GM19463 (cell line): ENCODE results near the gene EBF4.

Experiments used
- ATAC-seq: cut with Tn5 transposase; IDR thresholded peaks from one replicate; pipeline ENCODE4 v1.9.1; 2021; ENCODE audit warnings: mild to moderate bottlenecking, moderate library complexity; ENCODE audit not compliant: unreplicated experiment

The EBF4 gene, protein sequence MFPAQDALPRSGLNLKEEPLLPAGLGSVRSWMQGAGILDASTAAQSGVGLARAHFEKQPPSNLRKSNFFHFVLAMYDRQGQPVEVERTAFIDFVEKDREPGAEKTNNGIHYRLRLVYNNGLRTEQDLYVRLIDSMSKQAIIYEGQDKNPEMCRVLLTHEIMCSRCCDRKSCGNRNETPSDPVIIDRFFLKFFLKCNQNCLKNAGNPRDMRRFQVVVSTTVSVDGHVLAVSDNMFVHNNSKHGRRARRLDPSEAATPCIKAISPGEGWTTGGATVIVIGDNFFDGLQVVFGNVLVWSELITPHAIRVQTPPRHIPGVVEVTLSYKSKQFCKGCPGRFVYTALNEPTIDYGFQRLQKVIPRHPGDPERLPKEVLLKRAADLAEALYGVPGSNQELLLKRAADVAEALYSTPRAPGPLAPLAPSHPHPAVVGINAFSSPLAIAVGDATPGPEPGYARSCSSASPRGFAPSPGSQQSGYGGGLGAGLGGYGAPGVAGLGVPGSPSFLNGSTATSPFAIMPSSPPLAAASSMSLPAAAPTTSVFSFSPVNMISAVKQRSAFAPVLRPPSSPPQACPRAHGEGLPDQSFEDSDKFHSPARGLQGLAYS

DNA sequence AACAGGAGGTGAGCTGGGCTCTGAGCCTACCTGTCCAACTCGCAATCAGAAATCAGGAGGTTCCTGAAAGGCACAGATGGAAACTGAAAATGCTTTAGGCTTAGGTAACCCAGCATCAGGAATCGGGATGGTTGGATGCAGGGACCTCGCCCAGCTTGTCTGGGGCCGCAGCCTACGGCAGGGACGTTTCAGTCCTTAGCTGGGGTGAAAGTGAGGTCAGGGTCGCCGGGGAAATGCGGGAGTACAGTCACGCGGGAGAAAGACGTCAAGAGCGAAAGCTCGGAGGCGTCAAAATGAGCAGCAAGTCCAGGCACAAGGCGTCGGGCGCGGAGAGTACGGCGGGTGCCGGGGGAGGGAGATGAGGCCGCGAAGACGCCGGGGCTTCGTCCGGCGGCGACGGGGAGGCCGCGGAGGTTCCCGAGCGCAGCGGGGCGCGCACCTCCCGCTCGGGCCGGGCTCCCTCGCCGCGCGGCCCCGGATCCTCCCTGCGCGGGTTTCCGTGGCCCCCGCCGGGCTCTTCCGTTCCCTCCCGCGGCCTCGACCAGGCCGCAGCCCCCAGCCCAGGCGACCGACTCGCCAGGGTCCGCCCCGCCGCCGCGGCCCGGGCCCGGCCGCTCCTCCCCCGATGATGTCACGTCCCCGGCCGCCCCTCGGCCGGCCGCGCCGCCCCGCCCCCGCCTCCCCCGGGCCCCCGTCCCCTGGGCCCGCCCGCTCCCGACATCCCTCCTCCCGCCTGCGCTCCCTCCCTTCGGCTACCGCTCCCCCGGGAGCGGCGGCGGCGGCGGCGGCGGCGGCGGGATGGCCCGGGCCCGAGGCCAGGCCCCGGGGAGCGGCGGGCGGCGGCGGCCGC lies at the start of gene EBF4:
Gene EBF4, plus strand, starts transcription at position 745 of the 850 bp plus-strand sequence. CDS start 866 bp downstream, outside the sequence.
- no peak for ATAC-seq

DNA sequence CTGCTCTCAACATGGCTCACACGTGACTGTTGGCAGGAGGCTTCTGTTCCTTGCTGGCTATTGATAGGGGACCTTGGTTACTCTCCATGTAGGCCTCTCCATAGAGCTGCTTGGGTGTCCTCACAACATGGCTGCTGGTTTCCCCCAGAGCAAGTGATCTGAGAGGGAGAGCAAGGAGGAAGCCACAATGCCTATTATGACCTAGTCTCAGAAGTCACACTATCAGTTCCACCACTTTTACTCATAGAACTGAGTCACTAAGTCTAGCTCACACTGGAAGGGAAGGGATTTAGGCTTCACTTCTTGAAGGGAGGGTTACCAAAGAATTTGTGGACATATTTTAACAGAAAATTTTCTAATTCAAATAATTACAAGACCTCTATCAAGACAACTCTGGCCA lies 48.9 kb upstream of the EBF4 start:
- ATAC-seq, result no peak

DNA sequence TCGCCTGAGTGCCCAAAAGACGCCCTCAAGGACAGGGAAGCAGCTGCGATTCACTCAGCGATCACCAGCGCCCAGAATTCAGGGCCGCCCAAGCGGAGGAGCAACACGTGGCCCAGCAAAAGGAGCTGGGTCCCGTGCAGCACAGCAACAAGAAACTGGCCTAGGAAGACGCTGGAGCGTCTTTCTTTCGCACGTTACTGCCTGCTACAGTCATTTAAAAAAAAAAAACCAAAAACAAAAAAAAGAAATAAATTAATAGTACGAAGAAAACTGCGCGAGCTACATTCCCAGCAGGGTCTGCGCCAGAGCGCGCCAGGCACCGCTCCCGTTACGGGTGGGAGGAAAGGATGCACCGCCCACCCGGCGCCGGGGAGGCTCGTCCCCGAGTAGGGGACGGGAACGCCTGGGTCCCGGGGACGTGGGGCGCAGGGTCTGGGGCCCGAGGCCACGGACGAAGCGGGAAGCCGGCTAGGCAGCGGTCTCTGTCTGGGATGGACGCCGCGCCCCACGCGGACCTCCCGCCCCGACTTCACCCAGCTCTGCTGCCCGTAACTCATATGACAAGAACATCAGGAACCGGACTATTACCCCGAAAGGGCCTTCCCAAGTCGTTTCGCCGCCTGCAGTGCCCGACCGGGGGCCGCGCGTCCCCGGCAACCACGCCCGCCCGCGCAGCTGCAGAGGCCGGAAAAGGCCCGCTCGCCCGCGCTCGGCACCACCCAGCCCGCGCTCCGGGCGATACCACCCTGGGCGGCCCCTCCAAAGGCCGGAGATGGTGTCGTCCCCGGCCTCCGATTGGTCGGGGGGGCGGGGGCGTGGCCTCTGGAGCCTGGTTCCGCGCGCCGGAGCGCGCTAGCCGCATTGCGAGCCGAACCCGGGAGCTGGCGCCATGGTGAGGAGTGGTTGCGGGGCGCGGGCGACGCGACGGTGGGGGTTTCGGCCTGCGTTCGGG lies 40.5 kb upstream of the EBF4 start, which contains the start of gene NOP56:
Gene NOP56, plus strand, starts transcription at position 861 of the 952 bp plus-strand sequence. Its CDS starts 29 bp downstream, at position 890.
- ATAC-seq, result peak; percentile 83

DNA sequence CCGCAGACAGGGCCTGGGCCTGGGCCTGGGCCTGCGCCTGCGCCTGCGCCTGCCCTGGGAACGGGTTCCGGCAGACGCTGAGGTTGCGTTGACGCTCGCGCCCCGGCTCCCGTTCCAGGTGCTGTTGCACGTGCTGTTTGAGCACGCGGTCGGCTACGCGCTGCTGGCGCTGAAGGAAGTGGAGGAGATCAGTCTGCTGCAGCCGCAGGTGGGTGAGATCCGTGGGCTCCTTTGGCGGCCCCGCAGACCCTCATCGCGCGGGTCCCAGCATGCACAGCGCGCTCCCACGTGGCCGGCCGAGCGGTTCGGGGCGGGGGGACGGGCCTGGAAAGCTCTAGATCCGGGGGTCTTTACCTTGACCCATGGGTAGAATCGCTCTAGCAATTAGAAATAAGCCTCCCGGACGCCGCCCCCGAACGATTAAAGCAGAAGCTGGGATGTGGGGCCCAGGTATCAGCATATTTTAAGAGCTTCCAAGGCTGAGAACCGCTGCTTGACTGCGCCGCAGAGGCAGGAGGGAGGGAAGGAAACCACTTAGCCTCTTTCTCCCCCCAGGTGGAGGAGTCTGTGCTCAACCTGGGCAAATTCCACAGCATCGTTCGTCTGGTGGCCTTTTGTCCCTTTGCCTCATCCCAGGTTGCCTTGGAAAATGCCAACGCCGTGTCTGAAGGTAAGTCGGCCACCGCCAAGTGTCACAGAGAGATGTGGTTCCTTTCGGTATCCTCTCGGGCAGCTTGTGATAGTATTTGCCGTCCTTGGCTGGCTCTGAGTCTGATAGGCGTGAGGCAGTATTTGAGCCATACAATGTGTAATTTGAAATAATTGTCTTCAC lies 39.6 kb upstream of the EBF4 start:
- peak; percentile 43 for ATAC-seq

DNA sequence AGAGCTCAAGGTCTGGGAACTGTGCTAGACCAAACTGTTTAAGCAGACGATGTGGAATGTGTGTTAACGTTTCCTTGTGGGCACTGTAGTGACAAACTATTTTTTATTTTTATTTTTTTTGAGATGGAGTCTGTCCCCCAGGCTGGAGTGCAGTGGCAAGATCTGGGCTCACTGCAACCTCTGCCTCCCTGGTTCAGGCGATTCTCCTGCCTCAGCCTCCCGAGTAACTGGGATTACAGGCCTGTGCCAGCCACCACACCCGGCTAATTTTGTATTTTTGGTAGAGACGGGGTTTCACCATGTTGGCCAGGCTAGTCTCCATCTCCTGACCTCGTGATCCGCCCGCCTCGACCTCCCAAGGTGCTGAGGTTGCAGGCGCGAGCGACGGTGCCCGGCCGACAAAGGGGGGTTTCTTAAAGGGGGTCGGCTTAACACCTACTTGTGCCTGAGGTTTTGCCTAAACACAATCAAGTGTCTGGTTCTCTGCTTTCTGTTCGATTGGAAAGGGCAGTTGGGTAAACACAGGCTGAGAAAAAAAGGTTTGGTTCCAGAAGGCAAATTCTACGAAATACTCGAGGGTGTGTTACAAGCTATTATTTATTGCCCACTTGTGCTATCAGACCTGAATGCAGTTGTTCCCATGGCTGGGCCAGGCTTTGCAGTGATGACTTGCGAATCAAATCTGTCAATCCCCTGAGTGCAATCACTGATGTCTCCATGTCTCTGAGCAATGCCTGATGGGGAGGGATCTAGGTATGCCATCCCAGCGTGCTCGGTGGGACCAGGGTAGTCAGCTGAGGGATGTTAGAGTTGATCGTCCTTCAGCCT lies 38.8 kb upstream of the EBF4 start:
- no peak for ATAC-seq

DNA sequence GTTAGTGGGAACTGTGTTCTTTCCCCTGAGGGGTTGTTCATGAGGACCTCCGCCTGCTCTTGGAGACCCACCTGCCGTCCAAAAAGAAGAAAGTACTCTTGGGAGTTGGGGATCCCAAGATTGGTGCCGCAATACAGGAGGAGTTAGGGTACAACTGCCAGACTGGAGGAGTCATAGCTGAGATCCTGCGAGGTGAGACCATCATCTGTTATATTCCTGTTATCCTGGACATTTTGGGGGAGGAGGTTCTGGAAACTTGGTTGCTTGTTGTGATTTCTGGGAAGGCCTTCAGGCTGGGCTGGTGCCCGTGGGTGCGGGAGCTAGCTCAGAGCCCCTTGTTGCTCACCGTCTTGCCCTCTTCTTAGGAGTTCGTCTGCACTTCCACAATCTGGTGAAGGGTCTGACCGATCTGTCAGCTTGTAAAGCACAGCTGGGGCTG lies 38.2 kb upstream of the EBF4 start:
- ATAC-seq, result no peak

DNA sequence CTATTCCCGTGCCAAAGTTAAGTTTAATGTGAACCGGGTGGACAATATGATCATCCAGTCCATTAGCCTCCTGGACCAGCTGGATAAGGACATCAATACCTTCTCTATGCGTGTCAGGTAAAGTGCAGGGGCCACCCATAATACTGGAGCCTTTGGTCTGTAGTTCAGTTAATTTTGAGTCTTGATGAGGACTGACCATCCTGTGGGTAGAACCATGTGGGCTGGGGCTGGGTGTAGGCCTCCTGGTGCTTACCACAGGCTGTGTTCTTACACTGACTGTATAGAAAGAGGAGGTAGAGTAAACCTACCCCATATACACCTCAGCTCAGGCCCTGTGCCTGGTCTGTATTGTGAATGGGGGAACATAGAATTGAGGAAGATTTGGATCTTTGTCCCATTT lies 37.7 kb upstream of the EBF4 start:
- ATAC-seq, result no peak

DNA sequence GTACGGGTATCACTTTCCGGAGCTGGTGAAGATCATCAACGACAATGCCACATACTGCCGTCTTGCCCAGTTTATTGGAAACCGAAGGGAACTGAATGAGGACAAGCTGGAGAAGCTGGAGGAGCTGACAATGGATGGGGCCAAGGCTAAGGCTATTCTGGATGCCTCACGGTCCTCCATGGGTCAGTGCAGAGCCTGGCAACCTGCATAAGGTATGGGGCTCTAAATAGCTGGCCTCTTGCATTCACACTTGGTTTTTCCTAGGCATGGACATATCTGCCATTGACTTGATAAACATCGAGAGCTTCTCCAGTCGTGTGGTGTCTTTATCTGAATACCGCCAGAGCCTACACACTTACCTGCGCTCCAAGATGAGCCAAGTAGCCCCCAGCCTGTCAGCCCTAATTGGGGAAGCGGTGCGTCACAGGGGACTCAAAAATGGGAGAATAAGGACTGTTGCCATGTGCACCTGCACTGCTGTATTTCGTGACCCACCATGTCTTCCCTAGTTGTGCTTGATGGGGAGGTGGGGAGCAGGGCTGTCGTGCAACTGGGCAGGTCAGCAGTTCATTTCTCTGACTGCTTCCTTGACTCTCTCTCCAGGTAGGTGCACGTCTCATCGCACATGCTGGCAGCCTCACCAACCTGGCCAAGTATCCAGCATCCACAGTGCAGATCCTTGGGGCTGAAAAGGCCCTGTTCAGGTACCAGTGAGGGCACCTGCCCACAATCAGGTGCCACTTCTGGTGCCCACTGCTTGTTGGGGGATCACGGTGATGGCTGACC lies 37.1 kb upstream of the EBF4 start:
- ATAC-seq, result no peak

DNA sequence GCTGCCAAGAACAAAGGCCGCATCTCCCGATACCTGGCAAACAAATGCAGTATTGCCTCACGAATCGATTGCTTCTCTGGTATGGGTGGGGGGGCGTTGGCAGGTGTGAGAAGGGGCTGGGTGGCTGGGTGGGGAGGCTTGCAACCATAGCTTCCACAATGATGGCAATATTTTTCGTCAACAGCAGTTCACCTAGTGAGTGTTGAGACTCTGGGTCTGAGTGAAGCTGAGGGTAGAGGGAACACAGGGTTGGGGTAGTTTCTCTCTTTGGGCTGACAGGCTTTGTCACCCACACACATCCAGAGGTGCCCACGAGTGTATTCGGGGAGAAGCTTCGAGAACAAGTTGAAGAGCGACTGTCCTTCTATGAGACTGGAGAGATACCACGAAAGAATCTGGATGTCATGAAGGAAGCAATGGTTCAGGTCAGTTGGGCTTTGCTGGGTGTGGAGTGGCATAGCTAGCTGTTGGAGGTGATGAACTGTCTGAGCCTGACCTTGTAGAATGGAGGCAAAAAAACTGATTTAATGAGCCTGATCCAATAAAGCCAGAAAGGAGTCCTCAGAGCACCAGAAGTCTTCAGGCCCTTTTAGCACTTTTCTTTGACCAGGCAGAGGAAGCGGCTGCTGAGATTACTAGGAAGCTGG lies 36.0 kb upstream of the EBF4 start:
- ATAC-seq, result no peak

DNA sequence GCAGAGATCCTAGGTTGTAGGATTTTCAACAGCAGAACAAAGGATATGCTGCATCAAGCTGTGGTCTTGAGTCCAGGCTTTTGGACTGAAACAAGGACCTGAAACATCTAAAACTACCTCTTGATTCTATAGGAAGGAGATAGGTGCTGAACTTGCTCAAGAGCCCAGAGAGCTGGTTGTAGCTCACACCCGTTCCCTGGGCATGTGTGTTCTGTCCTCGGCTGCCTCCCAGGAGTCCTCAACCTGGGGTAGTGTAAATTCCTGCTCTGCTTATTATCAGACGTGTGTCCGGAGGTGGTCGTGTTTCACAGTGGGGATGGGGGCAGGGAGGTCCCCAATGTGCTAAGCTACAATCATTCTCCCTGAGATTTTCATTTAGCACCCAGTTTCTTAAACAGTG lies 35.3 kb upstream of the EBF4 start:
- no peak for ATAC-seq

DNA sequence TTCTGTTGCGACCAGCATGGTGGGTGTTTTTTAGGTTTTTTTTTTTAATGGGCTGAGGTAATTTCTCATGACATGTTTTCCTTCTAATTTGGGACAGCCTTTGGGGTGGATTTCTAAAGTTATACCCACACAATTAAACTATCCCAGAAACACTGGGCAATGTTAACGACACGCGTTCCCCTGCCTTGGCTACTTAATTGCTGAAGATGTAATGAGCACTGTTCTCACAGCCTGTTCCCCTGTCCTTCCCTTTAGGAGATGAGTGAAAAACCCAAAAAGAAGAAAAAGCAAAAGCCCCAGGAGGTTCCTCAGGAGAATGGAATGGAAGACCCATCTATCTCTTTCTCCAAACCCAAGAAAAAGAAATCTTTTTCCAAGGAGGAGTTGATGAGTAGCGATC lies 34.9 kb upstream of the EBF4 start:
- no peak for ATAC-seq

DNA sequence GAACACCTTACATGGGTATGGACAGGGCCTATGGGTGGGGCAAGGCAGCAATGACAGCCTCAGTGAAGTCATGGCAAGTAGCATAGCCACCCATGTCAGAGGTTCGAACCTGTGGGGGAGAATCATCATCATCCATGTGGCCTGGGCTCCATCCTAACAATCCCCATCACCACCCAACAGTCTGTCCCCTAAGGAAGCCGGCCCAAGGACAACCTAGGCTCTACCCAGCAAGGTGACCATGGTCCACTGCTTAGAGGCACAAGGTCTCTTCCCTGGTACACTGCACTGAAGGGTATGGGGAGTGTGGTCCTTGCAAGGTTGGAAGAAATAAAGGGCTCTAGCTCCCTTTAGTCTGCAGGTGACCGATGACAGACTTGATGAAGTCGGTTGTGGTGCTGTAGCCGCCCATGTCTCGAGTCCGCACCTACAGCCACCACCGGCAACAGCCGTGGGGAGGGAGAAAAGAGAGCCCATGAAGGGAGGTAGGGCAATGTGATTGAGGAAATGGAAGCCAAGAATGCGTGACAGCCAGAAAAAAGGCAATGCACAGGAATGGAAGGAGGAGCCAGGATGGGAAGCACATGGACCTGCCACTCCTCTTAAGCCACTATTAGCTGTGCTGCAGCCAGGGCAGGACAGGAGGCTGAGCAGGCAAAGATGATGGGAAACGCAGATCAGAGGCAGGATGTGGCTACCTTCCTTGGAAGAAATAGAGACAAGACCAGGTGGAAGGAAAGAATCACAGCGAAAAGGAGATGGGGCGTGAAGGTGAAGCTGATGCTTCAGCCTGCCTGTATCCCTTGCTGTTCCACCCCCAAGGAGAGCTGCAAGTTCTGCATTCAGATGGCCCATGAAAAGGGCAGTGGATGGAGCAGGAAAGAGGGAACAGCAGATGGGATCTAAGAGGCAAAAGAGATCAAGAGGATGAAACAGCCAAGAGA lies 33.9 kb upstream of the EBF4 start:
- no peak for ATAC-seq

DNA sequence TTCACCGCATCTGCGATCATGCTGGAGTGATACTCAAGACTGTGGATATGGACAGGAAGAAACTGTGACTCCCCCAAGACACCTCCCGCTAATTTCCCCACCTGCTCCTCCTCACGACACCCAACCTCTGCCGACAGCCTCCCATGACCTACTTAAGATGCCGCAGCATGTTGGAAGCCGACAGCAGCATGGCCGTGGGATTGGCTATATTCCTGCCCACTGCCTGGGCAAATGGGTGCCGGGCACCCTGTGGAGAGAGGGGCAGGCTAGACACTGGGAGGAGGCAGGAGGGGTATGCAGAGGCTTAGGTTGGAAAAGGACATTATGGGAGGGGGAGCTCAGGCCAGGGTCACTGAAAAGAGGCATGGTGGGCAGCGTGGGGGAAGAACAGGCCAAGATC lies 33.0 kb upstream of the EBF4 start:
- no peak for ATAC-seq

DNA sequence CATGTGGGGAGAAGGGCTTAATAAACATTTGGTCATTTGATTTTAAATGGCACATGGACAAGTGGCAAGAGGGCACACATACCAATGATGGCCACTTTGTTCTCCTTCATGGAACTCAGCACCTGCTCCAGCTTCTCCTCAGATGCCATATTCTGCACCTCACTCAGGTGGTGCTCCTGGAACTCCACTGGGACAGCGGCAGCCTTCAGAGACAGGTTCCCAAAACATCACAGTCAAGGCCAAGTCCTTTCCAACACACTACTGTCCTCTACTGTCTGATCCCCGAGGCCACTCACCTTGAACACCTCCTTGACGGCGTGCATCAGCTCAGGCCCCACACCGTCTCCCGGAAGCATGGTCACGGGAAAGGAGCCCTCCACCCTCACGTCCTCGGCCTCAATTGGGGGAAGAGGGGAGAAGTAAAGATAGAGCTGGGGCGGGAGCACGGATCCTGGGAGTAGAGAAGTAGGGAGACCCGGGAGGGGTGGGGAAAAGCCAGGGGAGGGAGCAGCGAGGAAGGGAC lies 29.2 kb upstream of the EBF4 start:
- no peak for ATAC-seq

DNA sequence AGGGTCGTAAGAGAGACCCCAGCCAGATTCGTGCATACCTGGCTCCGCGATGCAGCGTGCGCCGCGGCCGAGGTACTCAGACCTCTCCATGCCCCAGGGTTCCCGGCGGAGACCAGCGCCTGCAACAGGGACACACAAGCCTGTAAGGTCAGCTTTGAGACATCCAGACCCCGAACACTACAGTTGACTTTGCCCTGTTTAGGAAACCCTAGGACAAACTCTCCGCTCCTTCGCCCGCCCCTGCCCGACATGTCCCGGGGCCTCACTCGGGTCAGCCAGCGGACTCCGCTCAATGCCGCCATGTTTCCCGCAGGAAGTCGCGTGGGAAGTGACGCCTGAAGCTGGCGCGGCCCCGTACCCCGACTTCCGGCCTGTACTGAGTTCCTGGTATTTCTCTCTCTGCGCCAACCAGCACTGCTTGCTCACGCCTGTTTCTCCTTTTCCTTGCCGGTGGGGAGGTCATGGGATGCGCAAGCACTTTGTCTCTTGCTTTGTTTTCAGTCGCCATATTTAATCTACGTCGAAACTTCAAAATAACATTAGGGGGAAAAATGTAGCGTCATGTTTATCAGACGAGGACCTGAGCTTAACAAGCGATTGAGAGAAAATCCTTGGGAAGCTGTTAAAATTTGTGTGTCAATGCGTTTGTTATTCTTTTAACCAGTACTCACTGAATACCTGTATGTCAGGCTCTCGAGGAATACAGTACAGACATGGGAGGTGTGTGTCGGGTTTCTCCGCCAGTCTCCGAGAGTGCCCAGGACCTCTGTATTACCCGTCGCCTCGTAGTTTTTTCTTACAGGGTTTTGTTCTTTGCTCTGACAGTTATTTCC lies 28.5 kb upstream of the EBF4 start, which contains the start of gene IDH3B:
Gene IDH3B, minus strand, starts transcription at position 330 of the 833 bp plus-strand sequence. Its CDS starts 28 bp downstream, at position 302.
- peak; percentile 96 for ATAC-seq
